HepG2 (cell line): Measurements from ENCODE around the gene KSR1. TPM values are rescaled to one million over a fixed set of nuclear protein-coding genes. Genes with fewer than 3 reads are reported as not detected.

Experiments used
- ATAC-seq: fragments of 200-7000 bp; cut with Tn5 transposase; 3 replicates; pipeline ENCODE4 v1.9.1; 2020; ENCODE audit warnings: mild to moderate bottlenecking, moderate library complexity
- BruUV-seq: library from RNA; stranded (reverse); fragments of 400-500 nt; replicated peaks from 2 replicates; lab custom pipeline; 2021; lab: Mats Ljungman, UMichigan
- CTCF ChIA-PET: fragments of 300-600 bp; formaldehyde crosslinking; extraction: SDS; loops from one replicate; lab custom pipeline; 2021; ENCODE audit warnings: low total read pairs, inconsistent platforms, low intra/inter-chr PET ratio; lab: Yijun Ruan, JAX
- POLR2A ChIA-PET: fragments of 350-600 bp; sonication (Branson Sonifier 250); formaldehyde crosslinking; loops from one replicate; lab custom pipeline; 2020; ENCODE audit warnings: antibody characterized with exemption, inconsistent platforms; lab: Yijun Ruan, JAX
- DNase-seq: peaks from one replicate; pipeline ENCODE4 v3.0.0-alpha.2; 2015; ENCODE audit warnings: low spot score
- FAIRE-seq: peaks from 3 replicates; lab custom pipeline; 2011; peaks lifted over from hg19 to GRCh38; lab: Jason Lieb, UNC
- H2AFZ ChIP-seq: one replicate; pipeline ENCODE4 v1.6.1; 2011; ENCODE audit warnings: low read length, inconsistent platforms
- H3K27ac ChIP-seq: fragments of 300-600 bp; 3 replicates; pipeline ENCODE4 v1.8.0; 2011; ENCODE audit warnings: mixed run types, mild to moderate bottlenecking, mixed read lengths, low read length, inconsistent platforms; ENCODE audit not compliant: insufficient read depth; ENCODE audit errors: extremely low read length
- H3K27me3 ChIP-seq, 2 experiments: fragments of 200-600 bp in 1 of 2; 2 replicates in 1 of 2; 3 replicates in 1 of 2; pipeline versions ENCODE4 v1.6.0 to v1.8.0; 2011; ENCODE audit warnings: low read length in 2 of 2, mild to moderate bottlenecking in 2 of 2, moderate library complexity in 2 of 2, inconsistent platforms in 1 of 2; ENCODE audit not compliant: insufficient read depth in 2 of 2, control insufficient read depth in 1 of 2
- H3K36me3 ChIP-seq, 2 experiments: fragments of 200-600 bp in 1 of 2; replicated peaks in 1 of 2; 2 replicates in 1 of 2; 3 replicates in 1 of 2; pipeline versions ENCODE4 v1.5.1 to v1.8.0; 2011; ENCODE audit warnings: low read length in 2 of 2, inconsistent platforms in 1 of 2; ENCODE audit not compliant: insufficient read depth in 2 of 2, control insufficient read depth in 1 of 2
- H3K4me1 ChIP-seq: 2 replicates; pipeline ENCODE4 v1.5.1; 2012; ENCODE audit warnings: low read length, inconsistent platforms; ENCODE audit not compliant: insufficient read depth
- H3K4me2 ChIP-seq: 2 replicates; pipeline ENCODE4 v1.6.0; 2011; ENCODE audit warnings: low read depth, low read length, inconsistent platforms
- H3K4me3 ChIP-seq, 3 experiments: fragments of 200-600 bp in 1 of 3; sonication (generic), shearing (Covaris generic) in 1 of 3; replicated peaks in 1 of 3; 2 replicates each; pipeline ENCODE4 v1.5.1; 2011 to 2016; ENCODE audit warnings: low read length in 3 of 3, inconsistent platforms in 2 of 3, low read depth in 2 of 3, mild to moderate bottlenecking in 2 of 3, control low read depth in 1 of 3, mixed read lengths in 1 of 3; ENCODE audit not compliant: insufficient read depth in 1 of 3
- H3K79me2 ChIP-seq: one replicate; pipeline ENCODE4 v1.6.1; 2011; ENCODE audit warnings: low read length, inconsistent platforms; ENCODE audit not compliant: insufficient read depth
- H3K9ac ChIP-seq: 2 replicates; pipeline ENCODE4 v1.6.0; 2011; ENCODE audit warnings: mild to moderate bottlenecking, low read depth, low read length, inconsistent platforms; ENCODE audit not compliant: insufficient read depth
- H3K9me3 ChIP-seq: 2 replicates; pipeline ENCODE4 v1.5.1; 2012; ENCODE audit warnings: mild to moderate bottlenecking, low read length
- H4K20me1 ChIP-seq: 2 replicates; pipeline ENCODE4 v1.6.0; 2011; ENCODE audit warnings: inconsistent platforms, mild to moderate bottlenecking, low read length, moderate library complexity; ENCODE audit not compliant: insufficient read depth
- CCDC6 ChIP-seq: sonication (generic); formaldehyde crosslinking; IDR thresholded peaks from 2 replicates; pipeline ENCODE4 v1.8.1; 2022; ENCODE audit warnings: mild to moderate bottlenecking, missing genetic modification reagents, moderate library complexity
- FOXM1 ChIP-seq: sonication (generic); formaldehyde crosslinking; IDR thresholded peaks from 2 replicates; pipeline ENCODE4 v1.5.0; 2020; ENCODE audit warnings: missing genetic modification reagents
- ZNF549 ChIP-seq: sonication (generic); formaldehyde crosslinking; IDR thresholded peaks from 2 replicates; pipeline ENCODE4 v1.5.0; 2020; ENCODE audit warnings: missing genetic modification reagents
- ZNF800 ChIP-seq: sonication (generic); formaldehyde crosslinking; IDR thresholded peaks from 2 replicates; pipeline ENCODE4 v1.4.0; 2020; ENCODE audit warnings: missing genetic modification reagents
- WGBS: methylation state at CpG from one replicate; pipeline ENCODE4 v1.1.6; 2017; ENCODE audit warnings: low lambda C conversion rate; 5-methylcytosine and 5-hydroxymethylcytosine counted together
- in situ Hi-C: cut with HindIII; loops from 2 replicates; pipeline ENCODE4 v1.10.0; 2017; ENCODE audit warnings: low pct_unique_long_range_greater_than_20kb; ENCODE audit not compliant: extremely low pct_ligation_motif_present
- intact Hi-C: fragments of 100-400 bp; cut with micrococcal nuclease; formaldehyde crosslinking; loops from one replicate; pipeline ENCODE4 v1.10.0; 2022; ENCODE audit not compliant: unreplicated experiment
- polyA plus RNA-seq, 8 experiments: library from polyadenylated mRNA; depleted of rRNA in 3 of 8; stranded (reverse) in 7 of 8; unstranded in 1 of 8; fragments of >200 nt; fragmentation: Illumina TruSeq in 4 of 8; extraction: Trizol in 4 of 8; gene quantifications; 2 replicates each; pipeline versions ENCODE4 v1.2.1 to v1.2.3, GENCODE V29; 2011 to 2016; ENCODE audit warnings: low read depth in 4 of 8, missing spikeins in 1 of 8, mixed read lengths in 1 of 8; ENCODE audit not compliant: insufficient read depth in 1 of 8
- total RNA-seq, 5 experiments: library from RNA; depleted of rRNA; stranded (reverse); fragments of >200 nt; fragmentation: Illumina TruSeq; extraction: Trizol; gene quantifications; 2 replicates each; pipeline ENCODE4 v1.2.3, GENCODE V29; 2016; ENCODE audit warnings: low read depth in 1 of 5
- TF ChIP-seq, protein P1 (sequence below): sonication (generic); formaldehyde crosslinking; IDR thresholded peaks from 2 replicates; pipeline ENCODE4 v1.4.0; 2020; ENCODE audit warnings: low read depth, missing genetic modification reagents

Gene KSR1
- total and polyA plus RNA-seq, 2 of the 13 experiments (the other 11 are each of a cell fraction or from before 2014, with no cell fraction given) = 10.1 to 16.6 TPM

DNA sequence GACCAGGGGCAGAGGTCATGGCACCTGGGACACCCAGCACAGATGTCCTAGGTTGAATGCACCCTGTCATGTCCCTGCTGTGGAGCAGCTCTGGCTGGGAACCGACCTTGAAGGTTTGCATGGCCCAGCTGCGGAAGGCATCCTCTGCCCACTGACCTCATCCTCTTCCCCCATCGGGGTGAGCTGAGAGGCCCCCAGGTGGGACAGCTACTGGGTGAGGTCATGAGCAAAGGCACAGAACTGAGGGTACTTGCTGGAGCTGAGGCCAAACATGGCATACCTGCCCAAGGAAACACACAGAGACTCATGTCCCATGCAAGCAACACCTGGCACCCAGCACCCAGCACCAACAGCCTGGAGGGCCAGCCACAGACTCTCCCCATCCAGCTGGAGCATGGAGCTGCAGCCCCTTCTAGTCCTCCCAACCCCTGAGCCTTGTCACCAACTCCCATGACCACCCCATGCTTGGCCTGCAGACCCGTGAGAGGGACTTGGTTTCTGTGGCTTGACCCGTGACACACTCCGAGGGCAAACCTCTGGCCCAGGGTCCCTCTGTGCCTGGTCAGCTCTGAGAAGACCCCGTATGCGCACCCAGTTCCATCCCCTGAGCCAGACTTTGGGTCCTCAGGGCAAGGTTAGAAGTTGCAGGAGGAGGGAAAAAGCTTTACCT lies 207.8 kb downstream of the KSR1 start:
- ChIA-PET POLR2A (no interaction called here), CTCF (no interaction called here)
- Histone ChIP-seq H3K36me3 (no peaks in the 10 kb centered on the region), H3K4me2 (no peak overlapping the region), H2AFZ (no peak overlapping the region), H3K79me2 (no peaks in the 10 kb centered on the region), H3K4me3 (no peak overlapping the region), H3K9me3 (no peaks in the 10 kb centered on the region), H3K9ac (no peak overlapping the region), H3K27ac (no peak overlapping the region), H3K27me3 (peaks cover 3 to 11% of the 10 kb centered on the region in 2 experiments; a peak in 3 of 5 replicates), H3K4me1 (no peaks in the 10 kb centered on the region), H4K20me1 (no peaks in the 10 kb centered on the region)
- no peak for FAIRE-seq
- in situ Hi-C loops = no loop called here
- no TSS peak for BruUV-seq
- TF ChIP-seq FOXM1 (no peak), CCDC6 (no peak), ZNF549 (CRISPR knock-in tag) (no peak), ZNF800 (CRISPR knock-in tag) (no peak)
- TF ChIP-seq, protein P1, sequence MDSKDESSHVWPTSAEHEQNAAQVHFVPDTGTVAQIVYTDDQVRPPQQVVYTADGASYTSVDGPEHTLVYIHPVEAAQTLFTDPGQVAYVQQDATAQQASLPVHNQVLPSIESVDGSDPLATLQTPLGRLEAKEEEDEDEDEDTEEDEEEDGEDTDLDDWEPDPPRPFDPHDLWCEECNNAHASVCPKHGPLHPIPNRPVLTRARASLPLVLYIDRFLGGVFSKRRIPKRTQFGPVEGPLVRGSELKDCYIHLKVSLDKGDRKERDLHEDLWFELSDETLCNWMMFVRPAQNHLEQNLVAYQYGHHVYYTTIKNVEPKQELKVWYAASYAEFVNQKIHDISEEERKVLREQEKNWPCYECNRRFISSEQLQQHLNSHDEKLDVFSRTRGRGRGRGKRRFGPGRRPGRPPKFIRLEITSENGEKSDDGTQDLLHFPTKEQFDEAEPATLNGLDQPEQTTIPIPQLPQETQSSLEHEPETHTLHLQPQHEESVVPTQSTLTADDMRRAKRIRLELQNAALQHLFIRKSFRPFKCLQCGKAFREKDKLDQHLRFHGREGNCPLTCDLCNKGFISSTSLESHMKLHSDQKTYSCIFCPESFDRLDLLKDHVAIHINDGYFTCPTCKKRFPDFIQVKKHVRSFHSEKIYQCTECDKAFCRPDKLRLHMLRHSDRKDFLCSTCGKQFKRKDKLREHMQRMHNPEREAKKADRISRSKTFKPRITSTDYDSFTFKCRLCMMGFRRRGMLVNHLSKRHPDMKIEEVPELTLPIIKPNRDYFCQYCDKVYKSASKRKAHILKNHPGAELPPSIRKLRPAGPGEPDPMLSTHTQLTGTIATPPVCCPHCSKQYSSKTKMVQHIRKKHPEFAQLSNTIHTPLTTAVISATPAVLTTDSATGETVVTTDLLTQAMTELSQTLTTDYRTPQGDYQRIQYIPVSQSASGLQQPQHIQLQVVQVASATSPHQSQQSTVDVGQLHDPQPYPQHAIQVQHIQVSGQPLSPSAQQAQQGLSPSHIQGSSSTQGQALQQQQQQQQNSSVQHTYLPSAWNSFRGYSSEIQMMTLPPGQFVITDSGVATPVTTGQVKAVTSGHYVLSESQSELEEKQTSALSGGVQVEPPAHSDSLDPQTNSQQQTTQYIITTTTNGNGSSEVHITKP (CRISPR knock-in tag) = no peak
- intact Hi-C loops = no loop called here
- DNase-seq = no peak
- ATAC-seq = no peak
- 0% methylated on average over 3 of the region's 8 CpGs for WGBS
